AG04450 (cell line): Measurements from ENCODE around the gene DCXR. TPM values are rescaled to one million over a fixed set of nuclear protein-coding genes. Genes with fewer than 3 reads are reported as not detected.

Experiments
- CTCF ChIA-PET: fragments of 300-600, 350-600 bp; formaldehyde crosslinking; extraction: SDS; loops from one replicate; lab custom pipeline; 2022; ENCODE audit warnings: antibody characterized with exemption, inconsistent platforms; lab: Charles Lee
- POLR2A ChIA-PET: fragments of 350-600 bp; formaldehyde crosslinking; extraction: SDS; loops from one replicate; lab custom pipeline; 2021; ENCODE audit warnings: antibody characterized with exemption, inconsistent platforms; lab: Yijun Ruan, JAX
- DNase-seq: peaks from one replicate; pipeline ENCODE4 v3.0.0-alpha.2; 2011; ENCODE audit warnings: low read depth, low spot score
- H3K27ac ChIP-seq: one replicate; pipeline ENCODE4 v1.5.1; 2012; ENCODE audit warnings: low read depth, low read length, control low read depth
- H3K27me3 ChIP-seq: one replicate; pipeline ENCODE4 v1.6.0; 2012; ENCODE audit warnings: low read length; ENCODE audit not compliant: control insufficient read depth, insufficient read depth
- H3K4me3 ChIP-seq: 2 replicates; pipeline ENCODE4 v1.5.1; 2011; ENCODE audit warnings: mild to moderate bottlenecking, low read depth, low read length, control low read depth
- H3K9me3 ChIP-seq: 2 replicates; pipeline ENCODE4 v1.5.1; 2012; ENCODE audit warnings: low read length; ENCODE audit not compliant: control insufficient read depth, insufficient read depth
- CTCF ChIP-seq: IDR thresholded peaks from 2 replicates; pipeline ENCODE4 v1.5.1; 2011; ENCODE audit warnings: low read depth, low read length, control low read depth, inconsistent platforms
- polyA plus RNA-seq: library from polyadenylated mRNA; depleted of rRNA; stranded (reverse); fragments of >200 nt; gene quantifications from 2 replicates; pipeline ENCODE4 v1.2.3, GENCODE V29; 2011

Gene DCXR
- polyA plus RNA-seq, 1 experiment, result 35.5 TPM

- no peak for DNase-seq
- H3K4me3 ChIP-seq, result no peak overlapping the region
- ChIA-PET POLR2A (no interaction called here), CTCF (no interaction called here)
- no peaks in the 10 kb centered on the region; the same call in 1 of the 2 replicates for H3K9me3 ChIP-seq
- H3K27ac ChIP-seq, result no peak overlapping the region
- no peak for TF ChIP-seq CTCF
- no peaks in the 10 kb centered on the region for H3K27me3 ChIP-seq
Measured at GRCh38 chr17:82012261-82012639, 25.2 kb downstream of the DCXR start.

GRCh38 chr17:82011617-82012187 lies 25.8 kb downstream of the DCXR start:
- POLR2A ChIA-PET, result no interaction called here
- CTCF ChIA-PET, result no interaction called here

GRCh38 chr17:82010575-82011525 lies 26.6 kb downstream of the DCXR start:
- no peak overlapping the region for H3K27ac ChIP-seq
- no peaks in the 10 kb centered on the region for H3K27me3 ChIP-seq
- no peak for DNase-seq
- POLR2A ChIA-PET, result no interaction called here
- CTCF ChIA-PET, result interaction anchor here (0.6 to 1.7 kb wide), 3 partner anchors 46 to 51 kb away, joined by 3 to 8 read pairs (median 5); partner anchors contain the start of gene NOTUM
- H3K9me3 ChIP-seq, result no peaks in the 10 kb centered on the region; the same call in 1 of the 2 replicates
- H3K4me3 ChIP-seq, result no peak overlapping the region
- no peak for TF ChIP-seq CTCF

More at GRCh38 chr17:82011617-82012187, 25.8 kb downstream of the DCXR start:
- H3K27me3 ChIP-seq, result no peaks in the 10 kb centered on the region
- no peak for TF ChIP-seq CTCF
- no peak for DNase-seq
- H3K4me3 ChIP-seq, result no peak overlapping the region
- H3K9me3 ChIP-seq, result no peaks in the 10 kb centered on the region; the same call in 1 of the 2 replicates
- H3K27ac ChIP-seq, result no peak overlapping the region

- CTCF ChIA-PET, result interaction anchor here (1.7 kb wide), 1 partner anchor 50 kb away, joined by 8 read pairs; no protein-coding TSS in a partner anchor
- H3K27me3 ChIP-seq, result no peaks in the 10 kb centered on the region
- no peaks in the 10 kb centered on the region; the same call in 1 of the 2 replicates for H3K9me3 ChIP-seq
- POLR2A ChIA-PET, result no interaction called here
- H3K4me3 ChIP-seq, result no peak overlapping the region
- H3K27ac ChIP-seq, result no peak overlapping the region
- TF ChIP-seq CTCF, result no peak
- no peak for DNase-seq
Measured at GRCh38 chr17:82009413-82009812, 28.1 kb downstream of the DCXR start.

GRCh38 chr17:82008941-82009405 lies 28.5 kb downstream of the DCXR start:
- POLR2A ChIA-PET, result no interaction called here

More at GRCh38 chr17:82008941-82009405, 28.5 kb downstream of the DCXR start:
- Histone ChIP-seq H3K27ac (no peak overlapping the region), H3K4me3 (no peak overlapping the region), H3K27me3 (no peaks in the 10 kb centered on the region), H3K9me3 (no peaks in the 10 kb centered on the region; the same call in 1 of the 2 replicates)
- no peak for TF ChIP-seq CTCF
- DNase-seq, result no peak
- CTCF ChIA-PET, result interaction anchor here (1.1 to 1.7 kb wide), 2 partner anchors 11 to 50 kb away, joined by 5 to 8 read pairs; no protein-coding TSS in a partner anchor
